SK-N-SH (cell line): ENCODE data around the gene MAPRE2. TPM values are rescaled to one million over a fixed set of nuclear protein-coding genes. Genes with fewer than 3 reads are reported as not detected.

ENCODE experiments used
- CTCF ChIA-PET: fragments of 300-600, 350-600 bp; formaldehyde crosslinking; extraction: SDS; loops from one replicate; lab custom pipeline; 2021; lab: Yijun Ruan, JAX
- POLR2A ChIA-PET: fragments of 350-600 bp; sonication (Branson Sonifier 250); formaldehyde crosslinking; extraction: SDS; loops from one replicate; lab custom pipeline; 2020; ENCODE audit warnings: antibody characterized with exemption, inconsistent platforms; lab: Yijun Ruan, JAX
- DNase-seq: peaks from one replicate; pipeline ENCODE4 v3.0.0; 2012
- H2AFZ ChIP-seq: fragments of 200-600 bp; sonication (generic); 2 replicates; pipeline ENCODE4 v1.8.1; 2016; ENCODE audit warnings: antibody characterized with exemption, mild to moderate bottlenecking, low read depth
- H3F3A ChIP-seq: fragments of 200-600 bp; sonication (generic); replicated peaks from 2 replicates; pipeline ENCODE3; 2016; ENCODE audit warnings: antibody characterized with exemption, mild to moderate bottlenecking; ENCODE audit not compliant: insufficient read depth
- H3K27ac ChIP-seq, 2 experiments: fragments of 200-500 bp in 1 of 2; fragments of 200-600 bp in 1 of 2; sonication (Bioruptor generic) in 1 of 2; sonication (generic), shearing (Covaris generic) in 1 of 2; 2 replicates each; pipeline versions ENCODE4 v1.5.1 to v1.6.1; 2014 to 2016; ENCODE audit warnings: low read depth in 2 of 2, inconsistent platforms in 1 of 2, low read length in 1 of 2, mild to moderate bottlenecking in 1 of 2, mixed read lengths in 1 of 2
- H3K27me3 ChIP-seq: fragments of 200-600 bp; sonication (generic), shearing (Covaris generic); 2 replicates; pipeline ENCODE4 v1.6.1; 2016; ENCODE audit warnings: mixed run types; ENCODE audit not compliant: insufficient read depth
- H3K36me3 ChIP-seq, 2 experiments: fragments of 200-500 bp in 1 of 2; fragments of 200-600 bp in 1 of 2; sonication (Bioruptor generic) in 1 of 2; sonication (generic) in 1 of 2; replicated peaks in 1 of 2; 2 replicates each; pipeline versions ENCODE3 to v1.5.1; 2014 to 2016; ENCODE audit warnings: low read length in 1 of 2, mild to moderate bottlenecking in 1 of 2; ENCODE audit not compliant: insufficient read depth in 2 of 2, control insufficient read depth in 1 of 2
- H3K4me1 ChIP-seq, 2 experiments: fragments of 200-500 bp in 1 of 2; fragments of 200-600 bp in 1 of 2; sonication (Bioruptor generic) in 1 of 2; sonication (generic), shearing (Covaris generic) in 1 of 2; 2 replicates each; pipeline versions ENCODE4 v1.5.1 to v1.6.1; 2014 to 2016; ENCODE audit warnings: low read depth in 1 of 2, low read length in 1 of 2, mixed run types in 1 of 2; ENCODE audit not compliant: insufficient read depth in 2 of 2, control insufficient read depth in 1 of 2
- H3K4me2 ChIP-seq: fragments of 200-600 bp; sonication (generic), shearing (Covaris generic); 2 replicates; pipeline ENCODE4 v1.6.1; 2017; ENCODE audit warnings: mixed run types
- H3K4me3 ChIP-seq, 2 experiments: fragments of 200-500 bp in 1 of 2; fragments of 200-600 bp in 1 of 2; sonication (Bioruptor generic) in 1 of 2; sonication (generic), shearing (Covaris generic) in 1 of 2; 2 replicates each; pipeline versions ENCODE4 v1.5.1 to v1.8.1; 2014 to 2016; ENCODE audit warnings: low read depth in 2 of 2, inconsistent platforms in 1 of 2, low read length in 1 of 2, mild to moderate bottlenecking in 1 of 2, mixed read lengths in 1 of 2, moderate library complexity in 1 of 2
- H3K79me2 ChIP-seq: fragments of 200-600 bp; sonication (generic); 2 replicates; pipeline ENCODE4 v1.8.1; 2017; ENCODE audit warnings: mild to moderate bottlenecking; ENCODE audit not compliant: insufficient read depth
- H3K9ac ChIP-seq: fragments of 200-600 bp; sonication (generic); 2 replicates; pipeline ENCODE4 v1.6.1; 2017; ENCODE audit warnings: mixed run types
- H3K9me2 ChIP-seq: fragments of 200-600 bp; sonication (generic); 2 replicates; pipeline ENCODE4 v1.6.1; 2017; ENCODE audit warnings: mixed run types
- H3K9me3 ChIP-seq: fragments of 200-600 bp; sonication (generic); 2 replicates; pipeline ENCODE4 v1.6.1; 2017; ENCODE audit warnings: mixed run types, mild to moderate bottlenecking, moderate library complexity
- H4K20me1 ChIP-seq: fragments of 200-600 bp; sonication (generic); 2 replicates; pipeline ENCODE4 v1.6.1; 2017; ENCODE audit warnings: mild to moderate bottlenecking, mixed run types; ENCODE audit not compliant: insufficient read depth
- EP300 ChIP-seq, 2 experiments: IDR thresholded peaks; 2 replicates each; pipeline versions ENCODE4 v1.4.0 to v1.6.1; 2012; ENCODE audit warnings: borderline replicate concordance in 1 of 2, low read depth in 1 of 2, low read length in 1 of 2
- EZH2phosphoT487 ChIP-seq: fragments of 200-600 bp; sonication (generic); IDR thresholded peaks from 2 replicates; pipeline ENCODE4 v1.6.1; 2017; ENCODE audit warnings: low read depth, mixed run types, mild to moderate bottlenecking, antibody characterized with exemption, moderate library complexity, borderline replicate concordance
- IRF3 ChIP-seq: fragments of 150-350 bp; IDR thresholded peaks from 2 replicates; pipeline ENCODE4 v1.6.1; 2016; ENCODE audit warnings: mild to moderate bottlenecking, low read depth, low read length
- JUND ChIP-seq: IDR thresholded peaks from 2 replicates; pipeline ENCODE4 v1.4.0; 2012
- MAX ChIP-seq: IDR thresholded peaks from 2 replicates; pipeline ENCODE4 v1.4.0; 2012; ENCODE audit warnings: low read depth
- MXI1 ChIP-seq: IDR thresholded peaks from 2 replicates; pipeline ENCODE4 v1.6.1; 2012; ENCODE audit warnings: mild to moderate bottlenecking, low read depth, low read length, improper control_type of control experiment
- RCOR1 ChIP-seq: fragments of 150-350 bp; IDR thresholded peaks from 2 replicates; pipeline ENCODE4 v1.6.1; 2017; ENCODE audit warnings: antibody characterized with exemption, low read length
- RXRA ChIP-seq: IDR thresholded peaks from 2 replicates; pipeline ENCODE4 v1.4.0; 2012; ENCODE audit warnings: low read depth, mild to moderate bottlenecking, borderline replicate concordance
- SMC3 ChIP-seq: IDR thresholded peaks from 2 replicates; pipeline ENCODE4 v1.6.1; 2012; ENCODE audit warnings: low read depth, low read length, improper control_type of control experiment
- TAF1 ChIP-seq: IDR thresholded peaks from 2 replicates; pipeline ENCODE4 v1.6.1; 2012; ENCODE audit warnings: low read depth, mild to moderate bottlenecking, low read length, moderate library complexity, borderline replicate concordance
- USF2 ChIP-seq: fragments of 150-350 bp; IDR thresholded peaks from 2 replicates; pipeline ENCODE4 v1.6.1; 2017; ENCODE audit warnings: antibody characterized with exemption, low read length, low read depth, borderline replicate concordance
- YY1 ChIP-seq: IDR thresholded peaks from 2 replicates; pipeline ENCODE4 v1.4.0; 2012; ENCODE audit warnings: low read depth, mild to moderate bottlenecking
- ZBTB33 ChIP-seq: IDR thresholded peaks from 2 replicates; pipeline ENCODE4 v1.4.0; 2012; ENCODE audit warnings: low read depth, borderline replicate concordance
- WGBS: methylation state at CpG from one replicate; pipeline ENCODE4 v1.1.6; 2017; ENCODE audit warnings: low lambda C conversion rate; 5-methylcytosine and 5-hydroxymethylcytosine counted together
- polyA plus RNA-seq, 3 experiments: library from polyadenylated mRNA; depleted of rRNA; stranded (reverse); fragments of >200 nt; gene quantifications; 2 replicates each; pipeline ENCODE4 v1.2.3, GENCODE V29; 2012
- TF ChIP-seq, protein P1 (sequence below): IDR thresholded peaks from 2 replicates; pipeline ENCODE4; 2012
- TF ChIP-seq, protein P2 (sequence below): IDR thresholded peaks from 2 replicates; pipeline ENCODE4 v1.6.1; 2012; ENCODE audit warnings: mild to moderate bottlenecking, low read depth, low read length, moderate library complexity

Gene MAPRE2
- polyA plus RNA-seq, 1 of the 3 experiments (the other 2 are of a cell fraction) = 11.5 TPM

DNA sequence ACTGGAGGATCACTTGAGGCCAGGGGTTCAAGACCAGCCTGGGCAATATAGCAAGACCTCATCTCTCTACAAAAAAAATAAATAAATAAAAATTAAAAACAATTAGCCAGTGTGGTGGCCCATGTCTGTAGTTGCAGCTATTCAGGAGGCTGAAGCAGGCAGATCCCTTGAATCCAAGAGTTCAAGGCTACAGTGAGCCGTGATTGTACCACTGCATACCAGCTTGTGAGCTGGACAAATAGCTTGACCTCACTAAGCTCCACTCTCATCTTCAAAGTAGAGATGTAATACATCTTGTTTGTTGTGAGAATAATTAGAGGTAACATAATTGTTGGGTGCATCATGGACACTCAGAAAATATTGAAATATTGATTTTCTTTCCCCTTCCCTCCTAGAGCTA, 31.1 kb upstream of the MAPRE2 start (continued):
- TF ChIP-seq SMC3 (no peak), RXRA (no peak), EP300 (IDR thresholded peaks at IDR 0.05; ENCODE audit: borderline replicate concordance in 1 of 2, low read depth in 1 of 2, low read length in 1 of 2) (no peak), MXI1 (no peak), IRF3 (no peak), YY1 (no peak)
- TF ChIP-seq, protein P1, sequence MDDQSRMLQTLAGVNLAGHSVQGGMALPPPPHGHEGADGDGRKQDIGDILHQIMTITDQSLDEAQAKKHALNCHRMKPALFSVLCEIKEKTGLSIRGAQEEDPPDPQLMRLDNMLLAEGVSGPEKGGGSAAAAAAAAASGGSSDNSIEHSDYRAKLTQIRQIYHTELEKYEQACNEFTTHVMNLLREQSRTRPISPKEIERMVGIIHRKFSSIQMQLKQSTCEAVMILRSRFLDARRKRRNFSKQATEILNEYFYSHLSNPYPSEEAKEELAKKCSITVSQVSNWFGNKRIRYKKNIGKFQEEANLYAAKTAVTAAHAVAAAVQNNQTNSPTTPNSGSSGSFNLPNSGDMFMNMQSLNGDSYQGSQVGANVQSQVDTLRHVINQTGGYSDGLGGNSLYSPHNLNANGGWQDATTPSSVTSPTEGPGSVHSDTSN = no peak

GRCh38 chr18:35010993-35011392, 30.2 kb upstream of the MAPRE2 start:
- Histone ChIP-seq H3K9me3 (no peaks in the 10 kb centered on the region), H3K27me3 (no peaks in the 10 kb centered on the region), H3K4me1 (no peaks in the 10 kb centered on the region), H3K4me3 (no peak overlapping the region), H3F3A (no peaks in the 10 kb centered on the region), H3K9me2 (no peaks in the 10 kb centered on the region), H3K4me2 (no peak overlapping the region), H3K79me2 (no peaks in the 10 kb centered on the region), H3K27ac (no peak overlapping the region), H3K9ac (no peak overlapping the region), H4K20me1 (no peaks in the 10 kb centered on the region), H3K36me3 (no peaks in the 10 kb centered on the region), H2AFZ (no peak overlapping the region)
- ChIA-PET POLR2A (interaction anchor here (0.5 kb wide), 1 partner anchor 138 kb away, joined by 3 read pairs; no protein-coding TSS in a partner anchor), CTCF (interaction anchor here (0.7 to 3.8 kb wide), 10 partner anchors 10 to 376 kb away, joined by 3 to 27 read pairs (median 4); partner anchors contain the start of genes MAPRE2 and ZNF24)
- no peak for TF ChIP-seq RCOR1
- TF ChIP-seq JUND = no peak
- no peak for TF ChIP-seq RXRA
- no peak for TF ChIP-seq ZBTB33
- TF ChIP-seq, protein P2, sequence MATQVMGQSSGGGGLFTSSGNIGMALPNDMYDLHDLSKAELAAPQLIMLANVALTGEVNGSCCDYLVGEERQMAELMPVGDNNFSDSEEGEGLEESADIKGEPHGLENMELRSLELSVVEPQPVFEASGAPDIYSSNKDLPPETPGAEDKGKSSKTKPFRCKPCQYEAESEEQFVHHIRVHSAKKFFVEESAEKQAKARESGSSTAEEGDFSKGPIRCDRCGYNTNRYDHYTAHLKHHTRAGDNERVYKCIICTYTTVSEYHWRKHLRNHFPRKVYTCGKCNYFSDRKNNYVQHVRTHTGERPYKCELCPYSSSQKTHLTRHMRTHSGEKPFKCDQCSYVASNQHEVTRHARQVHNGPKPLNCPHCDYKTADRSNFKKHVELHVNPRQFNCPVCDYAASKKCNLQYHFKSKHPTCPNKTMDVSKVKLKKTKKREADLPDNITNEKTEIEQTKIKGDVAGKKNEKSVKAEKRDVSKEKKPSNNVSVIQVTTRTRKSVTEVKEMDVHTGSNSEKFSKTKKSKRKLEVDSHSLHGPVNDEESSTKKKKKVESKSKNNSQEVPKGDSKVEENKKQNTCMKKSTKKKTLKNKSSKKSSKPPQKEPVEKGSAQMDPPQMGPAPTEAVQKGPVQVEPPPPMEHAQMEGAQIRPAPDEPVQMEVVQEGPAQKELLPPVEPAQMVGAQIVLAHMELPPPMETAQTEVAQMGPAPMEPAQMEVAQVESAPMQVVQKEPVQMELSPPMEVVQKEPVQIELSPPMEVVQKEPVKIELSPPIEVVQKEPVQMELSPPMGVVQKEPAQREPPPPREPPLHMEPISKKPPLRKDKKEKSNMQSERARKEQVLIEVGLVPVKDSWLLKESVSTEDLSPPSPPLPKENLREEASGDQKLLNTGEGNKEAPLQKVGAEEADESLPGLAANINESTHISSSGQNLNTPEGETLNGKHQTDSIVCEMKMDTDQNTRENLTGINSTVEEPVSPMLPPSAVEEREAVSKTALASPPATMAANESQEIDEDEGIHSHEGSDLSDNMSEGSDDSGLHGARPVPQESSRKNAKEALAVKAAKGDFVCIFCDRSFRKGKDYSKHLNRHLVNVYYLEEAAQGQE = no peak
- no peak for TF ChIP-seq EZH2phosphoT487
- no peak for TF ChIP-seq YY1
- TF ChIP-seq TAF1 = no peak
- no peak for TF ChIP-seq USF2
- no peak for TF ChIP-seq MAX
- DNase-seq = no peak
- WGBS = 78% methylated on average over 5 of the region's 5 CpGs
